HG03103 (cell line): ENCODE results near the gene HOXA5.

Experiments used
- ATAC-seq: cut with Tn5 transposase; IDR thresholded peaks from one replicate; pipeline ENCODE4 v1.9.1; 2021; ENCODE audit warnings: low read depth; ENCODE audit not compliant: unreplicated experiment

The HOXA5 gene

DNA sequence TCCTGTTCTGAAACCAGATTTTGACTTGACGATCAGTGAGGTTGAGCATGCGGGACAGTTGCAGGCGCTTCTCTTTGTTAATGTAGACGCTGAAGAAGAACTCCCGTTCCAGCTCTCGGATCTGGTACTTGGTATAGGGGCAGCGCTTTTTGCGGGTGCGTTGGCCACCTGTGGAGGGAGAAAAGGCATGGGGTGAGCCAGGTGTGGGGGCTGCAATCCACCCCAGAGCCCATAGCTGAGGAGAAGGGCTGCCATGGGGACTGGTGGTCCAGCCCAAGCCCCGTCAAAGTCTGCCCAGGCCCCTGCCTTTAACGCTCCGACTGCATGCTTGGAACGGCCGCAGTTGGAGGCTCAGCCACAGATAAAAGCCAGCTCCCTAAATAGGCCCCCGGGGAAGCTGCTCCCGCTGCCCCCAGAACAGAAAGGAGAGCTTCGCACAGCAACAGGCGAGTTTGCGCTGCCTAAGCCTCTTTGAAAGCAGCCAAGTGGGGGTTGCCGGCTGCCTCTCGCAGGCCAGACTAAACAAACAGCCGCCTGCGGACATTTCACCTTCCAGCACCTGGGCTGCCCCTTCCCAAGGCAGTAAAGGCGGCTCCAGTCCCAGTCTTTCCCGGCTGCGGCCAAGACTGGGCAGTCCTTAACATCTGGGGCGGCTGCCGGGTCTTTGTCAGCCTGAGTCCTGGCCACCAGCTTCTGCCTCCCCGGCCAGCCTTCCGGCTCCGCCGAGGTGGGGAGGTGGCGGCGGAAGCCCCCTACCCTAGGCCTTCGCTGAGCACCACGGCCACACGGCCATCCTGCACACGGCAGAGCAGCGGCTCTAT, 39.6 kb upstream of the HOXA5 start:
- ATAC-seq = no peak

DNA sequence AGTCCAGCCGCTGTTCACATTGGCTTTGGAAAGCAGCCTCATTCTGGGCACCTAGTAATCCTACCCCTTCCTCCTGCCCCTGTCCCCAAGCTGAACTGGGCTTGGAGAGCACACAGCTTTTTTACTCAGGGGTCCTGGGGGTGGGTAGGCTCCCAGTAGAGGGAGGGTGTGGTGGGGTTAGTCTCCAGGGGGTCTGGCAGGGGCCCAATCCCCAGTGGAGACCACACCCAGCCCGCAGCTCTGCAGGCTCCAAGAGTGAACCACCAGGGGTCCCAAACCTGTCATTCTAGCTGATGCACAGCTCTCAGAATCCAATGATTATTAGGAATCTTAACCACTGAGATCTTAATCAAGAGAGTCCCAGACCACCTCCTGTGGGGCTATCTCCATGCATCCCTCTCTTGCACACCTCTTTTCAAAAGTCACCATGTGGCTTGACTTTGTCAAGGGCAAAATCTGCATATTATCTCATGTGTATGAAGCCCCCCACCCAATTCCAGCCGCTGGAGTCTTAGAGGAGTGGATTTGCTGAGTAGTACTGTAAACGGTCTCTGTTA, 38.9 kb upstream of the HOXA5 start:
- no peak for ATAC-seq

DNA sequence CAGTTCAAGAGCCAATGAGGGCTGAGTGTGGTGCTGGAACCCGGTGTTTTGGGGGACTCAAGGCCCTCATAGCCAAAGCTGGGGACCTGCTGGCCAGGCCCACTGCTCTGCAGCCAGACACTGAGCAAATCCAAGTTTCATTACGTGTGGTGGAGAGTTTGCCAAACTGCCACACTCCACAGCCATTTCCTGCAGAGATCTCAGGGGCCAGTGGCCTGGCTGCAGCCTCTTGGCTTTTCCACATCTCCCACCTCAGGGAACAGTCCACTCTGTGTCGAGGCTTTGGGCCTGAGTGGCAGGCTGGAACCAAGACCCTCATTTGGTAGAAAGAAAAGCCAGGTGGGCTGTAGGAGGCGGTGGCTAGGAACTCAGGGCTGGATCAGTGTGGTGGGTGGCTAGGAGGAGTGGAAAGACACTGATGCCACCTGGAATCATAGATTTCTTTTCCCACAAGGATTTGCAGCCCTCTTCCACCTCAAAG, 38.4 kb upstream of the HOXA5 start:
- no peak for ATAC-seq

DNA sequence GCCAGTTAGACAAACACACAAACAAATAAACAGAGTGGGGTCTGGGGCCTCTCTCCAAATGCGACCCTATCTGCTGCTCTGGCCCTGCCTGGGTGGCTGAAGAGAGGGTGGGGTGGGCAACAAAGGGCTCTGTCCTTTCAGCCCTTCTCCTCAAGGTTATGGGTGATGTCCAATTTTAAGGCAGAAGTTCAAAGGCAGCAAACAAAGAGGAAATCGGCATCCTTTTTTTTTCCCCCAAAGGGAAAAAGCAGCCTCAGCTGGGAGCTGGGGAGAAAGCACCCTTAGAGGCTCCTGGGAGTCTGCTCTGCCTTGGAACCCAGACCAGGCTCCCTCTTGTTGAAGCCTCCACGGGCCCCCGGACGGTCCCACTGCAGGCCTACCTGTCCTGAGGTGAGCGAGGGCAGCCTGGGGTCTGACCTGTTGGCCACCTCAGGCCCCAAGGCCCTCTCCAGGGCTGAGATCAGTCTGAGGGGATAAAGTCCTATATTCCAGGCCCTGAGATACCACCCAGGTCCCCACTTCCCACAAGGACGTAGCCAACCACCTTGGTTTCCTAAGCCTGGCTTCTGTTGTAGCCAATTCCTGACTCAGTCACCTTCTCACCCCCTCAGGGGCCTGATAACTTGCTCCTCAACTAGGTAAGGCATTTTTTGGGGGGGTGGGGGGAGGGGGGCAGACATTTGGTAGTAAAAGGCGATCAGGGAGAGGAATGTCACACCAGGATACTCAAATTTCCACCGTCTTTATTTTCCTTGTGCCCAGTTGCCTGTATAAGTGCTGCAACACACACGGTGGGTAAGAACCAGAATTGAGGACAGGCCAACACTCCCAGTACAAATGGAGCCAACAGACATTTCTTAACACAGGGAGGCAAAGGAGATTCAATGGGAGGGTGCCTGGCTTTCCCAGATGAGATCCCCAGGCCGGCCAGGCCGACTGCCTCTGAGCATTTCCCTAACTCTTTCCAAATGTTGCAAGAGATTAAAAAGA, 37.2 kb upstream of the HOXA5 start:
- ATAC-seq = no peak

DNA sequence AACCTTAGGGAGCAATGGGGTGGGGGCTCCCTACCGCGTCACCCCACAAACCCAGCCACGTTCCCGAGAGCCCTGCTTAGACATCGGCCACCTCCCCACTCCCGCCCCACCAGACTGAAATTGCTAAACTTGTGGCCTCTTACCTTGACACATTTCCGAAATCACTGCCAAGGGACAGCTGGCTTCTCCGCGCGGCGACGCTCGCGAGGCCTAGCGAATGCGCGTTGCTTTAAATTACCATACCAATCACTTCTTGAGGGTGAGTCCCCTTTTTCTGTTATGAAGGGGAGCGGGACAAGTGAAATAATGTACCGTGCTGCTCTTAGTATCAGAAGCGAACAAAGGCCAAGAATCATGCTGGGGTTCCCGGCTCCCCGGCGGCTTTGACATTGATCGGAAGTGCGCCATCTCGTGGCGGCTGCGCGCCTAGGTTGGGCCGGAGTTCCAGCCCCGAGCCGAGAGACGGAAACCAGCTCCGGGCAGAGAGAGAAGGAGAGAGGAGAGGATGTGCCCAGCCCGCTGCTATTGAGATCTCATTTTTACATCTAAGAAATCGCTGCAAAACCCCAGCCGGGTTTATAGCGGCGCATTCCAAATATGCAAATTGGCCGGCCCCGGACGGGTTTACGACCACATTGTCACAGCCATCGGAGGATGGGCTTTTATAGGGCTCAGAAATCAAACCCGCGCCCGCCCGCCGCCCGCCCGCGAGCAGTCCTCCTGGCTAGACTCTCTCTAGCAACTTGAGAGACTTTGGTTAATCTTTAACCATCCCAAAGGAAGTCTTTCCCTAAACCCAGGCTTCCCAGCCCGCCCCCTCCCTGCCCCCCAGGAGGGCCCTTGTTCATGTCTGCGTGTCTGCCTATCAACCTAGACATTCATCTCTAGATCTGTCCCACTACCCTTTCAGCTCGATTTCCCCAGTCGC, 36.3 kb upstream of the HOXA5 start:
- ATAC-seq = no peak

DNA sequence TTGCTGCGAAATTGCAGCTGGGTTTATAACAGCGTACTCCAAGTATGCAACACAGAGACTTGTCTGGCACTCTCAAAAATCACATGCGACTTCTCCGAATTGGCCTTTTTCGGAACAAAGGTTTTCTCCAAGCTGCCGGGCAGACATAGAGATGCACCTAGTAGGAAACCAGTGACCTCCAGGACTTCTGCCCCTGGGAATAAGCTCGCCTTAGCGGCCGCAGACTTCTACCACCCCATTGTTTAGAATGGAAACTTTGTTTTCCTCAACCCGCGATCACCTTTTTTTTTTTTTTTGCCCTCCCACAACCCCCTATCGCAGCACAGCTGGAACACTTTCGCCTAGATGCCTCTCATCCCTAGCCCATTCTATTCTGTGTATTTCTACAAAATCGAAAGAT, 35.5 kb upstream of the HOXA5 start:
- no peak for ATAC-seq

DNA sequence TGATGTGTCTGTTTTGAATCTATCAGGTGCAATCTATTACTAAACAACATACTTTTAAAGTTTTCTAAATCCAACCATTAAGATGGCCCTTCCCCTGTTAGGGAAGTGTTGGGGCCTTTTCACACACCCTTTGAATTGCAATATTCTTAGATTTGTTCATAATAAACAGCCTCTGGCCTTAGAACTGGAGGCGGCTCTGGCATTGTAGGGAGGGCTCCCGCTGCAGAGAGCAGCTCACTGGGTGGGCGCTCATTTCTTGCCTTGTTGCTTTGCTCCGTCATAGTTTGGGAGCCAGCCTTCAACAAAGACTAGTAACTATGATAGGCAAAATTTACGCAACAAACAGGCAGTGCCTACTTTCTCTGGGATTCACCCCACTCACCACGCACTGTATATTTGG, 34.9 kb upstream of the HOXA5 start:
- no peak for ATAC-seq

DNA sequence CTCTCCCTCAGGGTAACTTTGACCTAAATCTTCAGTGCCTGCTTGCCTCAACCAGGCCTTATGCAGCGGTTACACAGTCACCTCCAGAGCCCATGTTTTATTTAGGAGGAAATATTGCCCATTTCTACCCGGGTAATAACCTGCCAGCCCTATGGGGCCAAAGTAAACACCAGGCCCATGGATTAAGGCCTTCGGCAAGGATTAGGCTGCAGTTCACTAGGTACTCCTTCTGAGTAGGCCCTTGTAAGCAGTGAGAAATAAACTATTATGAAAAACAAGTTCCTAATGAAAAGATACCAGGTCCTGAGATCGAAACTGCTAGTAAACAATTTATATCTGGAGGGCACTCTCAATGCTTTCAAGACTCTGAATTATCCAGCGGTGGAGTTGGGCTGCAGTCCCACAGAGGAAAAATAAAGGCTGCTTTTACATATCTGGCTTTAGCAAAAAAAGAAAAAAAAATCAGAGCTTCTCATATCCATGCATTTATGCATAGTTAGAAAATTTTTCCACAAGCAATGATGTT, 34.4 kb upstream of the HOXA5 start:
- no peak for ATAC-seq

DNA sequence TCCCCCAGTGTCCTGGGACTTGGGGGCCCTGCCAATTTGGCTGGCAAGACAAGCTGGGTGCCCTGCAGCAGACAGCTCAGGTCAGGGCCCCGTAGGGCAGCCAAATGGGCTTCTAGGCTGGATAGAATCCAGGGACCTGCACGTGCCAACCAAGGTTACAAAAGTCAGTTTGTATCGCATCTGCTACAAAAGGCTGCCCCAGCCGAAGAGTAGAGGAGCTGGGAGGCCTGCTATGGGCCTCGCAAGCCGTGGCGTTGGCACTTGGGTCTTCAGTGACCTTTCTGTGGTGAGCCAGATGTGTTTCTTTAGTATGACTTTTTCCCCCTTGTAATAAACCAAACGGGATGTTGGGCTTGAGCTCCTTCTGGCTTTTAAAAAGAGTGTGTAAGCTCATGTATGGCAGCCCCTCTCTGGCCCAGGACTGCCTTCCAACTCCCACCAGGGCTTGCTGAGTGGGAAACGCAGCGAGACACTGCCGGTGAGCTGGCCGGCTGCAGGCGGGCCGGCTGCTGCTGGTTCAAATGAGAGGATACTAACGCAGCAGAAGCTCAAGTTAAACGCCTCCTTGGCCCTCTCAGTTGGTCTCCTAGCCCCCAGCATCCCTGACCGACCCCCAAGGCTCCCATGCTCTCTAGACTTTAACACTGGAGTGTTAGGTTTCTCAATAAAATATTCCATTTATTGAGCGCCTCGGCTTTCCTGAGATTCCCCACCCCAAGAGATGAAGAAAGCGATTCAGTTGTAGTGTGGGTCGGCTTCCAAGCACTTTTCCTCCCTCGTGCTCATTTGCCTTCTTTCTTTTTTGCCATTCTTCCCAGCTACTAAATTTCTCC, 33.7 kb upstream of the HOXA5 start:
- no peak for ATAC-seq

DNA sequence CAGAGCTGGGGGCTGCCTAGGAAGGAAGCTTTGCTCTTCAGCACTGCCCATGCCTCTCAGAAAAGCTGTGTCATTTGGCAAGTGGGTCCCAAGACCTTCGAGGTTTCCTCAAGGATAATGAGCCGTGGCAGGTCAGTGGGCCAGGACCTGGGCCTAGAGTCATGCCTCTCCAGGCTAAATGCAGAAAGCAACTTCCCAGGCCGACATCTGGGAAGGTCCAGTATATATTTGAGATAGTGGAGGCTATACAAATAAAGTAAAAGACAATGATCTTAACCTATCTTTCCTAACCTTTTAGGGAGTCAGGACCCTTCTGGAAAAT, 33.0 kb upstream of the HOXA5 start:
- ATAC-seq = no peak

DNA sequence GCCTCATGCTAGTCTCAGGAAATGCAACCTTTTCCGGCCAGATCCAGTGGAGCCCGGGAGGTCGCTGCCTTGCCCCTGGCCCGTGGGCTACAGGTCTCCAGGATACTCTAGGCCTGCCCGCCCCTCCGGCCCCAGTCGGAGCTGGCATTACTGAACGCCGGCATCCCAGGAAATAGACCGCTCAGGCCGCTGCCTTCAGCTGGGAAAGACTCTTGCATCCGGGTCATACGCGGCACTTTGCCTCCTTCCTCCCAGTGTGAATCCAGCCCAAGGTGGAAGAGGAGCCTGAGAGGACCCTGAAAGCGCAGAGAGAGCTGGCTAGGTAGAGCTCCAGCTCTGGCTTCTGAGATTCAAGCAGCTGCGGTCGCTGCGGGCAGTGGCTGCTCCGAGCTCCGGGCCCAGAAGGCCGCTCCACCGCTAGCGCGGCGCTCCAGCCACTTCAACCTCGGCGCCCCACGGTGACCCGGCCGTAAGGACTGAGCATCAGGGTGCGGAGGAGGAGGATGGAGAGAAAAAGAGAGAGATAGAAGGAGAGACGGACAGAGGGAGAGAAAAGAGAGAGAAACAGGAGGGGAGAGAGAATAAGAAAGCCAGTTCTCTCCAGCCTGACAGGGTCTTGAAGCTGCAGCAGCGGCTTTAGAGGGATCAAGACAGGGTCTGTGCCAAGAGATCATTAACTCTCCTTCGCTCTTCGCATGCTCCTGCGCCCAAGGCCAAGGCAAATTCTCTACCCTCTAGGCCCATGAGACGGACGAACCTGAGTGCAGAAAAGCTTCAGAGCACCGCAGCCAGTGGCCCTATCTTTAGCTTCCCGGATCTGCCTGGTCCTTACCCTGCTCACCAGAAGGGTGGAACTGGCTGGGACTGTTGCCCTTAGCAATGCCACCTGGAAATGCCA, 32.4 kb upstream of the HOXA5 start:
- ATAC-seq = no peak

DNA sequence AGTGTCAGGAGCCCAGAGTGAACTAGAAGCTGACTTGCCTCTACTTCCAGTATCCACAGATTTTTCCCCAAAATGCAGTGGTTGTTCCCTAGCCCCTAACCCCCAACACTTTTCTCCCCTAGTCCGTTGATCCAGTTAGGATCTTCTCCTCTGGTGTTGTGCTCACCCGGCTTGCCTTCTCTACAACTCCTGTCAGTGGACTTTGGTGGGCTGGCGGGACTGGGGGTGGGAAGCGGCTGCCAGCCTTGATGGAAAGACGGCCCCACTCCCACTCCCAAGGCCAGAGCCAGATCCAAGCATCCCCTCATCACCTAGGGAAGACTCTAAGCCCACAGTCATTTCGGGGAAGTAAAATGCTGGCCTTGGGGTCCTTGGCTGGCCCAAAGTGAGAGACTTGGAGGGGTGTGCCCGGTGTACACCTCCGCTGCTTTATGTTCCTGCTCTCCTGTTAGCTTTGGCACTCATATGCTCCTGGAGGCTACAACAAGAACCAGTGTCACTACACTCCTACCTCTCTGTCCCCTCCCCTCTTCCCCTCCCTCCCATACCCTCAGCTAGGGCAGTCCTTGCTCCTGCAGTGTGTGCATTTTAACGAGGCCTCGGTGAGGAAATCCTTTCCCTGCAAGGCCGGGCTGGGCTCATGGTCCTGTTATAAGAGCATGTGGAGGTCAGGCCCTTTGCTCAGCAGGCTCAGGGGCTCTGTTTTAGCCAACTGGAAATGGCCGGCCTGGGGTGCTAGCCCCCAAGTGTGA, 31.6 kb upstream of the HOXA5 start:
- ATAC-seq = no peak

DNA sequence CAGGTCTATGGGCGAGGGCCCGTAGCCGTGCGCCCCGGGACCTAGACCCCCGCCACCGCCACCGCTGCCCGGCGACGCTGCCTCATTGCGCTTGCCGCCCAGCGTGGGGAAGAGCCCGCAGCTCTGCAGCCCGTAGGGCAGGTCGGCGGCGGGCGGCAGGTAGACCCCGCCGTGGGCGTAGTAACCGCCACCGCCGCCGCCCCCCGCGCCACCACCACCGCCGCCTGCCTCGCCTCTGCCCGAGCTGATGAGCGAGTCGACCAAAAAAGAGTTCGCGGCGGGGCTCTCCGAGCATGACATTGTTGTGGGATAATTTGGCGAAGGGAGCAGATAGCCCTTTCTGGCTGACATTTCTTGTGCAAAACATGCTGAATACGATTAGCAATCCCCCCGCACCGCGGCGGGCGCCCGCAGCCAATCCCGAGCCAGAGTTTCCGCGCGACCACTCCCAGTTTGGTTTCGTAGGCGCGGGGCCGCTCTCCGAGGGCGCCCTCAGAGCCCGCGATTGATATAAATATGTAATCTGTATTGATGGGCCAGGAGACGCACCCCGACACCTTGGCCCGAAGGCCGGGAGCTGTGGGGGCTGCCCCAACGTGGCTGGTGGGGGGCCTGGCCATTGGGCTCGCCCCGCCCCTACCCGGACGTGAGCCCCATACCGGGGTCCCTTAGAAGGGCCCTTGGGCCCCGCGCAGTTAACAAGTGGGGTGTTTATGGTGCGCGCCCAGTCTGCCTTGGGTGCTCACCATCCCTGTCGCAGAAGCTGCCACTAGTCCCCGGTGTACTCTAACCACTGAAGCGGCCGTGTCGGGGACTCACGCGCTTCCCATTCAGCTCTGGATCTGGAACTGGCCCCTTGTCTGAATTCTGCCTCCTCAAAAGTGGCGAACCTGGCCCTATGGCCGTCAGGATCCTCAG, 30.7 kb upstream of the HOXA5 start, which contains the start of gene HOXA10:
Gene HOXA10, minus strand, starts transcription at position 365 of the 918 bp plus-strand sequence. Its CDS starts 14 bp downstream, at position 351.
- ATAC-seq = no peak

DNA sequence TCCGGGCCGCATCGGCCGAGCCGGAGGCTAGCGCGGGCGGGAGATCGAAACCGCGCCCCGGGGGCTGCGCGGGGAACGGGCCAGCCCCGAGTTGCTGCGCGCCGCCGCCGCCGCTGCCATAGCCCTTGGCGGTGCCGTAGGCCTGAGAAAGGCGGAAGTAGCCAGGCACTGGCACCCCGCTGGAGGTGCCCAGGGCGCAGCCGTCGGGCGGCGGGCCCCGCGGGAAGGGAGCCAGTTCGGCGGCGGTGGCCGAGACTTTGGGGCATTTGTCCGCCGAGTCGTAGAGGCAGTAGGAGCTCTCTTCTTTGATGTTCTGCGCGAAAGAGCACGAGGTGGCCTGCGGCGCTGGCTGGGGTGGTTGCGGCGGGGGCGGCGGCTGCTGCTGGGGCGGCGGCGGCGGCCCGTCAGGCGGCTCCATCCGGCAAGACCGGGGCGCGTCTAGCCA, 30.1 kb upstream of the HOXA5 start:
- no peak for ATAC-seq

DNA sequence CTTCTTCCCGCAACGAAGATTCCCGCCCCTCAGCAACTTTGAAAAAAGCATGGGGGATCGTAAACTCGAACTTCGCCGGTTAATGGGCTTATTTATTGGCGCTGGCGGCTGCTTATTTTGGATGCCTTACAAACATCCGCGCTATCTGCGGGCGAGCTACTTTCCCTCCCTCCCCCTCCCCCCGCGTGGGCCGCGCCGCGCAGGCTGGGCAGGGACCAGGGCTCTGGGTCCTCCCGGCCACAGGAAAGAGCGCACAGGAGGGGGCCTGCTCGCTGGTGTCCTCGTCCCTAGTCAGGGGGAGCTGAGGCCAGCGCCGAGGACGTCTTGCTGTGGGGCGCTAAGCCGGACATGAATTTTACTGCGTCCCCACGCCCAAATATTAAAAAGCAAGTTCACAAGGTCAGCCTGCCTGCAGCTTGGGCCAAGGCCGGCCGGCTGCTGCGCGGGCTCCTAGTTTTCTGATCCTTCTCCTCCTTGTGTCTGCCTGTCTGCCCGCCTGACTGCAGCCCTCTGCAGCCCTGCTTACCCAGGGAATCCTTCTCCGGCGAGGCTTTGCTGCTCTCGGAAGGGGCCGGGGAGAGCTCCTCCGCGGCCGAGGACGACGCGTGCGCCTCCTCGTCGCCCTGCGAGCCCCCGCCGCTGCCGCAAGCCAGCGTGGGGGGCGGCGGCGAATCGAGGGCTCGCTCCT, 29.5 kb upstream of the HOXA5 start:
- ATAC-seq = no peak
